ENCODE measurements around the gene SNRPB. TPM values are rescaled to one million over a fixed set of nuclear protein-coding genes. Genes with fewer than 3 reads are reported as not detected.

SNRPB gene
- total RNA-seq, 1 experiment from 2014 or later = 462 TPM

DNA sequence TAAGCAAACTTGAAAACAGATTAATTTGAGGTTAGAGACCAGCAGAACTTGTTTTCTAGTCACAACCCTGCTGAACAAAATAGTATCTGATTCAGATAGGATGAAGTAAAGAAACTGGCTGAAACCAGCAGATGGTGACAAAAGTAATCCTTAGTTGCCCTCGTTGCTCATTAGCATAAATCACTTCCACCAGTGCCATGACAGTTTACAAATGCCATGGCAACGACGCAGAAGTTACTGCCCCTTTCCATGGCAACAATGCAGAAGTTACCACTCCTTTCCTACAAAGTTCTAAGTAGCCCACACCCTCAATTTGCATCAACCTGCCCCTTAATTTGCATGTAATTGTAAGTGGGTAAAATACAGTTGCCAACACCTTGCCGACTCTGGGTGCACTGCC, 23.7 kb downstream of the SNRPB start:
- H3K4ac ChIP-seq (ENCODE audit: low read depth, low read length) = no peak overlapping the region
- H3K14ac ChIP-seq (ENCODE audit: insufficient read depth, low read length) = no peak overlapping the region
- no peak overlapping the region for H3K23ac ChIP-seq (ENCODE audit: insufficient read length, low read depth, low read length)
- no peak overlapping the region for H2AFZ ChIP-seq (ENCODE audit: low read length)
- H3K9ac ChIP-seq (ENCODE audit: extremely low read depth, insufficient read length, low read length) = no peak overlapping the region
- no peaks in the 10 kb centered on the region for H3K9me3 ChIP-seq (ENCODE audit: control insufficient read depth, low read depth, low read length)
- H4K8ac ChIP-seq (replicated peaks; ENCODE audit: insufficient read length, low read depth, low read length) = no peak overlapping the region
- H2AK5ac ChIP-seq (ENCODE audit: insufficient read length, low read length) = no peak overlapping the region
- H3K79me2 ChIP-seq (ENCODE audit: insufficient read depth, low read length) = no peaks in the 10 kb centered on the region
- no peaks in the 10 kb centered on the region for H4K20me1 ChIP-seq (ENCODE audit: control insufficient read depth, insufficient read depth, insufficient read length)
- no peak overlapping the region for H2BK20ac ChIP-seq (ENCODE audit: low read depth, low read length, poor library complexity, severe bottlenecking)
- H3K18ac ChIP-seq (ENCODE audit: insufficient read length, low read depth, low read length) = no peak overlapping the region
- no peak overlapping the region for H3K4me2 ChIP-seq (ENCODE audit: insufficient read depth, insufficient read length, low read length)
- peak; percentile 59 for DNase-seq
- WGBS (ENCODE audit: extremely low coverage, insufficient read length, low lambda C conversion rate) = no CpG with 5 or more reads among the region's 4 CpGs
- no peak overlapping the region for H2BK12ac ChIP-seq (ENCODE audit: insufficient read length, low read depth, low read length)
- H3K4me3 Mint-ChIP-seq = no peak overlapping the region
- H3K4me1 ChIP-seq (ENCODE audit: insufficient read depth, low read length) = no peaks in the 10 kb centered on the region
- H3T11ph ChIP-seq (ENCODE audit: low read length) = no peak overlapping the region
- H3K56ac ChIP-seq (ENCODE audit: insufficient read length, low read depth, low read length) = no peak overlapping the region
- no peak overlapping the region for H3K27ac ChIP-seq (ENCODE audit: insufficient read length, low read depth, low read length)
- no peak overlapping the region for H2BK120ac ChIP-seq (ENCODE audit: low read depth, low read length, poor library complexity, severe bottlenecking)
- no peak overlapping the region for H2BK15ac ChIP-seq (ENCODE audit: low read depth, low read length)
- H3K79me1 ChIP-seq (ENCODE audit: insufficient read depth, low read depth, low read length, poor library complexity, severe bottlenecking) = no peaks in the 10 kb centered on the region
- H3K27me3 Mint-ChIP-seq (ENCODE audit: low read depth) = peaks cover 6% of the 10 kb centered on the region
- H4K5ac ChIP-seq (ENCODE audit: insufficient read length, low read depth, low read length) = no peak overlapping the region
- no peaks in the 10 kb centered on the region for H3K23me2 ChIP-seq (ENCODE audit: insufficient read length, low read depth, low read length, poor library complexity, severe bottlenecking)
- H3K27me3 ChIP-seq (ENCODE audit: insufficient read depth, low read length) = no peaks in the 10 kb centered on the region
- H3K36me3 Mint-ChIP-seq (ENCODE audit: insufficient read depth in 1 of 3, low read depth in 3 of 3) = no peaks in the 10 kb centered on the region
- H3K4me1 Mint-ChIP-seq = no peaks in the 10 kb centered on the region
- H4K91ac ChIP-seq (ENCODE audit: insufficient read length, low read depth, low read length) = no peak overlapping the region
- no peak overlapping the region for H2BK5ac ChIP-seq (ENCODE audit: insufficient read length, low read length)
- TF ChIP-seq, protein P1, sequence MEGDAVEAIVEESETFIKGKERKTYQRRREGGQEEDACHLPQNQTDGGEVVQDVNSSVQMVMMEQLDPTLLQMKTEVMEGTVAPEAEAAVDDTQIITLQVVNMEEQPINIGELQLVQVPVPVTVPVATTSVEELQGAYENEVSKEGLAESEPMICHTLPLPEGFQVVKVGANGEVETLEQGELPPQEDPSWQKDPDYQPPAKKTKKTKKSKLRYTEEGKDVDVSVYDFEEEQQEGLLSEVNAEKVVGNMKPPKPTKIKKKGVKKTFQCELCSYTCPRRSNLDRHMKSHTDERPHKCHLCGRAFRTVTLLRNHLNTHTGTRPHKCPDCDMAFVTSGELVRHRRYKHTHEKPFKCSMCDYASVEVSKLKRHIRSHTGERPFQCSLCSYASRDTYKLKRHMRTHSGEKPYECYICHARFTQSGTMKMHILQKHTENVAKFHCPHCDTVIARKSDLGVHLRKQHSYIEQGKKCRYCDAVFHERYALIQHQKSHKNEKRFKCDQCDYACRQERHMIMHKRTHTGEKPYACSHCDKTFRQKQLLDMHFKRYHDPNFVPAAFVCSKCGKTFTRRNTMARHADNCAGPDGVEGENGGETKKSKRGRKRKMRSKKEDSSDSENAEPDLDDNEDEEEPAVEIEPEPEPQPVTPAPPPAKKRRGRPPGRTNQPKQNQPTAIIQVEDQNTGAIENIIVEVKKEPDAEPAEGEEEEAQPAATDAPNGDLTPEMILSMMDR (conservative IDR thresholded peaks at IDR 0.05) = no peak
- H3K9me3 Mint-ChIP-seq = no peaks in the 10 kb centered on the region
- H3K27ac Mint-ChIP-seq = no peak overlapping the region
